Fibroblast of pulmonary artery (primary cell): Measurements from ENCODE around the gene NTNG2.

ENCODE experiments used
- DNase-seq: peaks from one replicate; pipeline ENCODE4 v3.0.0-alpha.2; 2010; ENCODE audit warnings: low read depth
- H3K4me3 ChIP-seq: replicated peaks from 2 replicates; pipeline ENCODE4 v1.5.1; 2011; ENCODE audit warnings: low read depth, mild to moderate bottlenecking, control low read depth, low read length, moderate library complexity
- TF ChIP-seq, protein P1 (sequence below): IDR thresholded peaks from 2 replicates; pipeline ENCODE4 v1.5.1; 2011; ENCODE audit warnings: mild to moderate bottlenecking, control low read depth, low read length, inconsistent platforms; ENCODE audit errors: missing control alignments

NTNG2 gene

GRCh38 chr9:132182314-132183091 lies 20.6 kb downstream of the NTNG2 start:
- DNase-seq, result peak; percentile 48
- H3K4me3 ChIP-seq, result no peak overlapping the region
- TF ChIP-seq, protein P1, sequence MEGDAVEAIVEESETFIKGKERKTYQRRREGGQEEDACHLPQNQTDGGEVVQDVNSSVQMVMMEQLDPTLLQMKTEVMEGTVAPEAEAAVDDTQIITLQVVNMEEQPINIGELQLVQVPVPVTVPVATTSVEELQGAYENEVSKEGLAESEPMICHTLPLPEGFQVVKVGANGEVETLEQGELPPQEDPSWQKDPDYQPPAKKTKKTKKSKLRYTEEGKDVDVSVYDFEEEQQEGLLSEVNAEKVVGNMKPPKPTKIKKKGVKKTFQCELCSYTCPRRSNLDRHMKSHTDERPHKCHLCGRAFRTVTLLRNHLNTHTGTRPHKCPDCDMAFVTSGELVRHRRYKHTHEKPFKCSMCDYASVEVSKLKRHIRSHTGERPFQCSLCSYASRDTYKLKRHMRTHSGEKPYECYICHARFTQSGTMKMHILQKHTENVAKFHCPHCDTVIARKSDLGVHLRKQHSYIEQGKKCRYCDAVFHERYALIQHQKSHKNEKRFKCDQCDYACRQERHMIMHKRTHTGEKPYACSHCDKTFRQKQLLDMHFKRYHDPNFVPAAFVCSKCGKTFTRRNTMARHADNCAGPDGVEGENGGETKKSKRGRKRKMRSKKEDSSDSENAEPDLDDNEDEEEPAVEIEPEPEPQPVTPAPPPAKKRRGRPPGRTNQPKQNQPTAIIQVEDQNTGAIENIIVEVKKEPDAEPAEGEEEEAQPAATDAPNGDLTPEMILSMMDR, result peak; percentile 49

GRCh38 chr9:132183134-132183533 lies 21.3 kb downstream of the NTNG2 start:
- no peak overlapping the region for H3K4me3 ChIP-seq
- TF ChIP-seq, protein P1, result no peak
- DNase-seq, result no peak

DNA sequence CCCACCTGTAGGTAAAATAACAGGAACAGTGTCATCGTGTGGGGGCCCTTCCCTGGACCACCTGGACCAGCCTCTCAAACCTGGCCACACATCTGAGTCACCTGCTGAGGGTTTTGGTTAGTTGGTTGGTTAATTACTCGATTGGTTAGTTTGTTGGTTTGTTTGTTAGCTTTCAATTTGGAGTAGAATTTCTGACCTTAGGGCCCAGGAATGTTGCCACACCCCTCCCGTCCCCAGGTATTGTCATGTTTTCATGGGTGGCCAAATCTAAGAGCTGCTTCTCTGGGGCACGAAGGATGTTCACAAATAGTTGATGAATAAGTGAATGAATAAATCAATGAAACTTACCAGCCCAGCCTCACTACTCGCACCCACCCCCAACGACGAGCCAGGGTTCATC lies 21.9 kb downstream of the NTNG2 start:
- DNase-seq, result no peak
- H3K4me3 ChIP-seq, result no peak overlapping the region
- TF ChIP-seq, protein P1, result no peak

DNA sequence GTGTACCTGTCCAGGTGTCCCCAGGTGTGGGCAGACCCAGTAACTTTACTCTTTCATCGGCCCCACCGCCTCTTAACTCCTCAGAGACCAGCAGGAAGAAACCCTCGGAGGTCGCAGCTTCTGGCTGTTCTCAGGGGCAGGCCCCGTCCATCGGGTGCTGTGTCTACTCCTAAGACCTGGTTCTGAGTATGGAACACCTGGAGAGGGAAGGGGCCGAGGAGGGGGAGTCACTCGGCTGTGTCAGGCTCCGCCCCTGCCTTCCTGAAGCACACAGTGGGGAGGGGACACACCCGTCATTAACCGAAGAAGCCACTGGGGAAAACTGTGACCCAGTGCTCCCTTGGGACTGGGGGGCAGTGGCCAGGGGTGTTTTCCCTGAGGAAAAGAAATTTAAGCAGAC lies 22.3 kb downstream of the NTNG2 start:
- no peak for DNase-seq
- TF ChIP-seq, protein P1, result no peak
- H3K4me3 ChIP-seq, result no peak overlapping the region

DNA sequence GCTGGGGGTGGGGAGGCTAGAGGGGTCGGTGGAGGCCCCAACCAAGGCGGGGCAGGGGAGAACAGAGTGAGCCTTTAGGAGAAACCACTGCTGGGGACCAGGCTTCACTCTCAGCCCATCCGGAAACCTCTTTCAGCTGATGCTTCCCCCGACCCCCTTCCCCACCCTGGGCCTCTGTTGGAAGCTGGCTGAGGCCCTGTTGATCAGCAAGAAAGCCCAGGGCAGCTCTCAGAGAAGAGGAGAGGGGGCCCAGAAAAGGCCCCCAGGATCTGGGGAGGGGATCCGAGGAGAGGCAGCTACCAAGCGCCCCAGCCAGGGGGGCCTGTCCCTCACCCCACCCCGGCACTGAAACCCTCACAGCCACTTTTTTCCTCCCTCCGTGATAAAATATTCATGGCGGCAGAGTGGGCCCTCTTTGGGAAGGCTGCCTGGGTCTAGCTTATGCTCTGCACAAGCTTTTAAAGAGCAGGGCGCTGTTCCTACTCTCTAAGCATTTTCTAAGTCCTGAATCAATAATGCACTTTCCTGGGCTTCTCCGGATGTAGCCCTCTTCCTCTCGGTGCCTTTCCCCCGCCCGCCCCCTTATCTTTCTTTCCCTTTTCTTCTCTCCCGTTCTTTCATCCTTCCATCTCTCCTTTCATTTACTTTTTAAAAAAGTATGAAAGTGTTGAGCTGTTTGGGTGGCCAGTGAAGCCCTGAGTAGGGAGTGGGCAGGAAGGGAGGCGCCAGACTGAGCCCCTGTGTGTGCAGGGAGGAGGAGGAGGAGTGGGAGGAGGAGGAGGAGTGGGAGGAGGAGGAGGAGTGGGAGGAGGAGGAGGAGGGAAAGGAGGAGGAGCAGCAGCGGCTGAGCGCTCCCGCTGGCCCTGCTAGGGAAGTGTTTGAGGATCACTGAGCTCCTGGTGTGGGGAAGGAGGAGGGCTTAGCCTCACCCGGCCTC lies 23.5 kb downstream of the NTNG2 start:
- DNase-seq, result peak; percentile 28
- TF ChIP-seq, protein P1, result no peak
- no peak overlapping the region for H3K4me3 ChIP-seq

- no peak overlapping the region for H3K4me3 ChIP-seq
- DNase-seq, result no peak
- TF ChIP-seq, protein P1, result no peak
Measured at GRCh38 chr9:132187121-132187620, 25.3 kb downstream of the NTNG2 start.
